GM18907 (cell line): ENCODE measurements around the gene DCTN1.
"Not testable (repeated sequence)": the region's sequence is repeated elsewhere in the genome, so short reads cannot be mapped to it uniquely, and the experiment has no call there.

Experiments
- ATAC-seq: cut with Tn5 transposase; IDR thresholded peaks from one replicate; pipeline ENCODE4 v1.9.1; 2021; ENCODE audit warnings: mild to moderate bottlenecking, moderate library complexity; ENCODE audit not compliant: unreplicated experiment

DCTN1 gene

GRCh38 chr2:74379851-74380789 lies at the start of gene DCTN1:
DCTN1 (minus strand) TSS chr2:74380311; CDS start chr2:74380037, 274 bp downstream.
- peak; percentile 65 for ATAC-seq

- no peak for ATAC-seq
Measured at GRCh38 chr2:74428675-74429074, 48.6 kb upstream of the DCTN1 start.

- no peak for ATAC-seq
Measured at GRCh38 chr2:74427551-74427950, 47.4 kb upstream of the DCTN1 start.

- no peak for ATAC-seq
Measured at GRCh38 chr2:74426181-74426758, 46.2 kb upstream of the DCTN1 start.

- no peak for ATAC-seq
Measured at GRCh38 chr2:74425523-74425922, 45.4 kb upstream of the DCTN1 start.

- ATAC-seq: no peak
Measured at GRCh38 chr2:74424995-74425406, 44.9 kb upstream of the DCTN1 start.

- ATAC-seq: no peak
Measured at GRCh38 chr2:74424139-74424992, 44.3 kb upstream of the DCTN1 start.

GRCh38 chr2:74423231-74424095 lies 43.4 kb upstream of the DCTN1 start:
- ATAC-seq: no peak

- peak; percentile 92 for ATAC-seq
Measured at GRCh38 chr2:74421221-74421870, 41.2 kb upstream of the DCTN1 start, which contains the start of the genes C2orf81 and WDR54. C2orf81 (minus strand) TSS chr2:74421619; CDS start chr2:74421560, 59 bp downstream. WDR54 (plus strand) TSS chr2:74421730; CDS start chr2:74422154, 424 bp downstream.

- not testable (repeated sequence) for ATAC-seq
Measured at GRCh38 chr2:74420443-74421103, 40.5 kb upstream of the DCTN1 start.

GRCh38 chr2:74420006-74420405 lies 39.9 kb upstream of the DCTN1 start:
- no peak for ATAC-seq

GRCh38 chr2:74419345-74419744 lies 39.2 kb upstream of the DCTN1 start:
- no peak for ATAC-seq

- no peak for ATAC-seq
Measured at GRCh38 chr2:74418312-74418711, 38.2 kb upstream of the DCTN1 start.

GRCh38 chr2:74417763-74418162 lies 37.7 kb upstream of the DCTN1 start:
- no peak for ATAC-seq

GRCh38 chr2:74417197-74417596 lies 37.1 kb upstream of the DCTN1 start:
- ATAC-seq: no peak

GRCh38 chr2:74416778-74417177 lies 36.7 kb upstream of the DCTN1 start:
- ATAC-seq: no peak

GRCh38 chr2:74415762-74416395 lies 35.8 kb upstream of the DCTN1 start:
- no peak for ATAC-seq

- ATAC-seq: no peak
Measured at GRCh38 chr2:74414881-74415761, 35.0 kb upstream of the DCTN1 start.
